SK-N-SH (cell line): ENCODE data around the gene CIAO2B. TPM values are rescaled to one million over a fixed set of nuclear protein-coding genes. Genes with fewer than 3 reads are reported as not detected.

Source experiments
- CTCF ChIA-PET: fragments of 300-600, 350-600 bp; formaldehyde crosslinking; extraction: SDS; loops from one replicate; lab custom pipeline; 2021; lab: Yijun Ruan, JAX
- POLR2A ChIA-PET: fragments of 350-600 bp; sonication (Branson Sonifier 250); formaldehyde crosslinking; extraction: SDS; loops from one replicate; lab custom pipeline; 2020; ENCODE audit warnings: antibody characterized with exemption, inconsistent platforms; lab: Yijun Ruan, JAX
- DNase-seq: peaks from one replicate; pipeline ENCODE4 v3.0.0; 2012
- H2AFZ ChIP-seq: fragments of 200-600 bp; sonication (generic); 2 replicates; pipeline ENCODE4 v1.8.1; 2016; ENCODE audit warnings: antibody characterized with exemption, mild to moderate bottlenecking, low read depth
- H3F3A ChIP-seq: fragments of 200-600 bp; sonication (generic); replicated peaks from 2 replicates; pipeline ENCODE3; 2016; ENCODE audit warnings: antibody characterized with exemption, mild to moderate bottlenecking; ENCODE audit not compliant: insufficient read depth
- H3K27ac ChIP-seq, 2 experiments: fragments of 200-500 bp in 1 of 2; fragments of 200-600 bp in 1 of 2; sonication (Bioruptor generic) in 1 of 2; sonication (generic), shearing (Covaris generic) in 1 of 2; 2 replicates each; pipeline versions ENCODE4 v1.5.1 to v1.6.1; 2014 to 2016; ENCODE audit warnings: low read depth in 2 of 2, inconsistent platforms in 1 of 2, low read length in 1 of 2, mild to moderate bottlenecking in 1 of 2, mixed read lengths in 1 of 2
- H3K27me3 ChIP-seq: fragments of 200-600 bp; sonication (generic), shearing (Covaris generic); 2 replicates; pipeline ENCODE4 v1.6.1; 2016; ENCODE audit warnings: mixed run types; ENCODE audit not compliant: insufficient read depth
- H3K36me3 ChIP-seq, 2 experiments: fragments of 200-500 bp in 1 of 2; fragments of 200-600 bp in 1 of 2; sonication (Bioruptor generic) in 1 of 2; sonication (generic) in 1 of 2; replicated peaks in 1 of 2; 2 replicates each; pipeline versions ENCODE3 to v1.5.1; 2014 to 2016; ENCODE audit warnings: low read length in 1 of 2, mild to moderate bottlenecking in 1 of 2; ENCODE audit not compliant: insufficient read depth in 2 of 2, control insufficient read depth in 1 of 2
- H3K4me1 ChIP-seq, 2 experiments: fragments of 200-500 bp in 1 of 2; fragments of 200-600 bp in 1 of 2; sonication (Bioruptor generic) in 1 of 2; sonication (generic), shearing (Covaris generic) in 1 of 2; 2 replicates each; pipeline versions ENCODE4 v1.5.1 to v1.6.1; 2014 to 2016; ENCODE audit warnings: low read depth in 1 of 2, low read length in 1 of 2, mixed run types in 1 of 2; ENCODE audit not compliant: insufficient read depth in 2 of 2, control insufficient read depth in 1 of 2
- H3K4me2 ChIP-seq: fragments of 200-600 bp; sonication (generic), shearing (Covaris generic); 2 replicates; pipeline ENCODE4 v1.6.1; 2017; ENCODE audit warnings: mixed run types
- H3K4me3 ChIP-seq, 2 experiments: fragments of 200-500 bp in 1 of 2; fragments of 200-600 bp in 1 of 2; sonication (Bioruptor generic) in 1 of 2; sonication (generic), shearing (Covaris generic) in 1 of 2; 2 replicates each; pipeline versions ENCODE4 v1.5.1 to v1.8.1; 2014 to 2016; ENCODE audit warnings: low read depth in 2 of 2, inconsistent platforms in 1 of 2, low read length in 1 of 2, mild to moderate bottlenecking in 1 of 2, mixed read lengths in 1 of 2, moderate library complexity in 1 of 2
- H3K79me2 ChIP-seq: fragments of 200-600 bp; sonication (generic); 2 replicates; pipeline ENCODE4 v1.8.1; 2017; ENCODE audit warnings: mild to moderate bottlenecking; ENCODE audit not compliant: insufficient read depth
- H3K9ac ChIP-seq: fragments of 200-600 bp; sonication (generic); 2 replicates; pipeline ENCODE4 v1.6.1; 2017; ENCODE audit warnings: mixed run types
- H3K9me2 ChIP-seq: fragments of 200-600 bp; sonication (generic); 2 replicates; pipeline ENCODE4 v1.6.1; 2017; ENCODE audit warnings: mixed run types
- H3K9me3 ChIP-seq: fragments of 200-600 bp; sonication (generic); 2 replicates; pipeline ENCODE4 v1.6.1; 2017; ENCODE audit warnings: mixed run types, mild to moderate bottlenecking, moderate library complexity
- H4K20me1 ChIP-seq: fragments of 200-600 bp; sonication (generic); 2 replicates; pipeline ENCODE4 v1.6.1; 2017; ENCODE audit warnings: mild to moderate bottlenecking, mixed run types; ENCODE audit not compliant: insufficient read depth
- ELF1 ChIP-seq: IDR thresholded peaks from 2 replicates; pipeline ENCODE4 v1.4.0; 2012
- EP300 ChIP-seq, 2 experiments: IDR thresholded peaks; 2 replicates each; pipeline versions ENCODE4 v1.4.0 to v1.6.1; 2012; ENCODE audit warnings: borderline replicate concordance in 1 of 2, low read depth in 1 of 2, low read length in 1 of 2
- FOXJ3 ChIP-seq: sonication (generic); formaldehyde crosslinking; IDR thresholded peaks from 2 replicates; pipeline ENCODE4 v1.5.1; 2020; ENCODE audit warnings: mild to moderate bottlenecking, missing genetic modification reagents
- GABPA ChIP-seq: IDR thresholded peaks from 2 replicates; pipeline ENCODE4 v1.4.0; 2012; ENCODE audit warnings: low read depth, mild to moderate bottlenecking
- GATA2 ChIP-seq: sonication (generic); formaldehyde crosslinking; IDR thresholded peaks from 2 replicates; pipeline ENCODE4 v1.5.0; 2020; ENCODE audit warnings: mild to moderate bottlenecking, missing genetic modification reagents
- JUND ChIP-seq: IDR thresholded peaks from 2 replicates; pipeline ENCODE4 v1.4.0; 2012
- NRF1 ChIP-seq: IDR thresholded peaks from 2 replicates; pipeline ENCODE4 v1.6.1; 2012; ENCODE audit warnings: low read depth, mild to moderate bottlenecking, low read length
- POLR2AphosphoS5 ChIP-seq: IDR thresholded peaks from 2 replicates; pipeline ENCODE4 v1.6.1; 2012; ENCODE audit warnings: low read depth, low read length
- RAD21 ChIP-seq: IDR thresholded peaks from 2 replicates; pipeline ENCODE4 v1.6.1; 2012; ENCODE audit warnings: mild to moderate bottlenecking, low read length
- SMC3 ChIP-seq: IDR thresholded peaks from 2 replicates; pipeline ENCODE4 v1.6.1; 2012; ENCODE audit warnings: low read depth, low read length, improper control_type of control experiment
- WGBS: methylation state at CpG from one replicate; pipeline ENCODE4 v1.1.6; 2017; ENCODE audit warnings: low lambda C conversion rate; 5-methylcytosine and 5-hydroxymethylcytosine counted together
- polyA plus RNA-seq, 3 experiments: library from polyadenylated mRNA; depleted of rRNA; stranded (reverse); fragments of >200 nt; gene quantifications; 2 replicates each; pipeline ENCODE4 v1.2.3, GENCODE V29; 2012
- TF ChIP-seq, protein P1 (sequence below): fragments of 200-600 bp; sonication (generic); IDR thresholded peaks from 2 replicates; pipeline ENCODE4 v1.6.1; 2017; ENCODE audit warnings: antibody characterized with exemption, mild to moderate bottlenecking, moderate library complexity
- TF ChIP-seq, protein P2 (sequence below): IDR thresholded peaks from 2 replicates; pipeline ENCODE4 v1.4.0; 2012; ENCODE audit warnings: low read depth, borderline replicate concordance
- TF ChIP-seq, protein P3 (sequence below): IDR thresholded peaks from 2 replicates; pipeline ENCODE4; 2012

CIAO2B gene
- polyA plus RNA-seq, 1 of the 3 experiments (the other 2 are of a cell fraction): 665 TPM

DNA sequence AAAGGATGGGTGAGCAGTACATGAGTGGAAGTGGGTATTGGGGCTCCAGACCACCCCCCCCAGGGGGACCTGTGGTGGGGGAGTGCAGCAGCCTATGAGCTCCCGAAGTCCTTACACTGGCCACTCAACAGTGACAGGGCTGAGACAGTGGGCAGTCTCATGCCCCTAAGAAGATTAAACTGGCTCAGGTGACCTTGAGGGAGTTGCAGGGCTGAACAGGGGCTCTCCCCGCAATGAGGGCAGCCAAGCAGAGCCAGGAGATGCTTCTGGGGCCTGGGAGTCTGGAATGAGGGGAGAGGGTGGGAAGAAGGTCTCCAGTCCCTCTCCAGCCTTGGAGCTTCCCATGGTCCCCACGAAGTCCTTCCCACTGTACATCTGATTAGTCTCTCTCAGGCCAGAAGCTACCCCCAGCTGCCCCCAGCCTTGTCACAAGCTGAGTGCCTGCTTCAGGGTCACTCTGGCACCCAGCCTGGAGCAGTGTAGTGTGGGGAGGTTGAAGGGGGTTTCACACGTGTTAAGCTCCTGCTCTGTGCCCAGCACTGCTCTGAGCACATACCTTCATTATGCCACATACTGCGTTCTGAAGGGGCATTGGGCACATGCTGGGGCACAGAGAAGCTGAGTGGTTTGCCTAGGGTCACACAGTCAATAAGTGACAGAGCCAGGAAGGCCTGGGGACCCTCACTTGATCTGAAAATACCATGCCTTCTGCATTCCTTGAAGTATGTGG is 14.5 kb downstream of the CIAO2B start:
- Histone ChIP-seq H3K4me1 (no peaks in the 10 kb centered on the region; a peak in 1 of 4 replicates), H3K9me3 (no peaks in the 10 kb centered on the region), H3K79me2 (no peaks in the 10 kb centered on the region), H3K4me3 (no peak overlapping the region), H3K36me3 (no peaks in the 10 kb centered on the region), H3F3A (no peaks in the 10 kb centered on the region), H2AFZ (no peak overlapping the region), H3K27me3 (no peaks in the 10 kb centered on the region), H3K9me2 (no peaks in the 10 kb centered on the region), H3K4me2 (no peak overlapping the region), H4K20me1 (no peaks in the 10 kb centered on the region), H3K9ac (no peak overlapping the region), H3K27ac (no peak overlapping the region)
- 45% methylated on average over 4 of the region's 5 CpGs for WGBS
- CTCF ChIA-PET: interaction anchor here (0.8 to 13.6 kb wide), 3 partner anchors 8 to 24 kb away, joined by 5 to 174 read pairs (median 13); no protein-coding TSS in a partner anchor
- DNase-seq: no peak
- POLR2A ChIA-PET: no interaction called here
- no peak for TF ChIP-seq EP300 (IDR thresholded peaks at IDR 0.05; ENCODE audit: borderline replicate concordance in 1 of 2, low read depth in 1 of 2, low read length in 1 of 2)
- no peak for TF ChIP-seq GATA2
- TF ChIP-seq ELF1: no peak
- TF ChIP-seq, protein P1, sequence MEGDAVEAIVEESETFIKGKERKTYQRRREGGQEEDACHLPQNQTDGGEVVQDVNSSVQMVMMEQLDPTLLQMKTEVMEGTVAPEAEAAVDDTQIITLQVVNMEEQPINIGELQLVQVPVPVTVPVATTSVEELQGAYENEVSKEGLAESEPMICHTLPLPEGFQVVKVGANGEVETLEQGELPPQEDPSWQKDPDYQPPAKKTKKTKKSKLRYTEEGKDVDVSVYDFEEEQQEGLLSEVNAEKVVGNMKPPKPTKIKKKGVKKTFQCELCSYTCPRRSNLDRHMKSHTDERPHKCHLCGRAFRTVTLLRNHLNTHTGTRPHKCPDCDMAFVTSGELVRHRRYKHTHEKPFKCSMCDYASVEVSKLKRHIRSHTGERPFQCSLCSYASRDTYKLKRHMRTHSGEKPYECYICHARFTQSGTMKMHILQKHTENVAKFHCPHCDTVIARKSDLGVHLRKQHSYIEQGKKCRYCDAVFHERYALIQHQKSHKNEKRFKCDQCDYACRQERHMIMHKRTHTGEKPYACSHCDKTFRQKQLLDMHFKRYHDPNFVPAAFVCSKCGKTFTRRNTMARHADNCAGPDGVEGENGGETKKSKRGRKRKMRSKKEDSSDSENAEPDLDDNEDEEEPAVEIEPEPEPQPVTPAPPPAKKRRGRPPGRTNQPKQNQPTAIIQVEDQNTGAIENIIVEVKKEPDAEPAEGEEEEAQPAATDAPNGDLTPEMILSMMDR: no peak
- no peak for TF ChIP-seq JUND
- TF ChIP-seq GABPA: no peak
- TF ChIP-seq, protein P2, sequence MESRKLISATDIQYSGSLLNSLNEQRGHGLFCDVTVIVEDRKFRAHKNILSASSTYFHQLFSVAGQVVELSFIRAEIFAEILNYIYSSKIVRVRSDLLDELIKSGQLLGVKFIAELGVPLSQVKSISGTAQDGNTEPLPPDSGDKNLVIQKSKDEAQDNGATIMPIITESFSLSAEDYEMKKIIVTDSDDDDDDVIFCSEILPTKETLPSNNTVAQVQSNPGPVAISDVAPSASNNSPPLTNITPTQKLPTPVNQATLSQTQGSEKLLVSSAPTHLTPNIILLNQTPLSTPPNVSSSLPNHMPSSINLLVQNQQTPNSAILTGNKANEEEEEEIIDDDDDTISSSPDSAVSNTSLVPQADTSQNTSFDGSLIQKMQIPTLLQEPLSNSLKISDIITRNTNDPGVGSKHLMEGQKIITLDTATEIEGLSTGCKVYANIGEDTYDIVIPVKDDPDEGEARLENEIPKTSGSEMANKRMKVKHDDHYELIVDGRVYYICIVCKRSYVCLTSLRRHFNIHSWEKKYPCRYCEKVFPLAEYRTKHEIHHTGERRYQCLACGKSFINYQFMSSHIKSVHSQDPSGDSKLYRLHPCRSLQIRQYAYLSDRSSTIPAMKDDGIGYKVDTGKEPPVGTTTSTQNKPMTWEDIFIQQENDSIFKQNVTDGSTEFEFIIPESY: no peak
- no peak for TF ChIP-seq FOXJ3 (CRISPR knock-in tag)
- no peak for TF ChIP-seq SMC3
- TF ChIP-seq RAD21: no peak
- no peak for TF ChIP-seq POLR2AphosphoS5
- TF ChIP-seq NRF1: no peak
- TF ChIP-seq, protein P3, sequence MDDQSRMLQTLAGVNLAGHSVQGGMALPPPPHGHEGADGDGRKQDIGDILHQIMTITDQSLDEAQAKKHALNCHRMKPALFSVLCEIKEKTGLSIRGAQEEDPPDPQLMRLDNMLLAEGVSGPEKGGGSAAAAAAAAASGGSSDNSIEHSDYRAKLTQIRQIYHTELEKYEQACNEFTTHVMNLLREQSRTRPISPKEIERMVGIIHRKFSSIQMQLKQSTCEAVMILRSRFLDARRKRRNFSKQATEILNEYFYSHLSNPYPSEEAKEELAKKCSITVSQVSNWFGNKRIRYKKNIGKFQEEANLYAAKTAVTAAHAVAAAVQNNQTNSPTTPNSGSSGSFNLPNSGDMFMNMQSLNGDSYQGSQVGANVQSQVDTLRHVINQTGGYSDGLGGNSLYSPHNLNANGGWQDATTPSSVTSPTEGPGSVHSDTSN: no peak
